GM12878 (cell line): ENCODE data around the gene FLT3LG. TPM values are rescaled to one million over a fixed set of nuclear protein-coding genes. Genes with fewer than 3 reads are reported as not detected.

ENCODE experiments used
- ATAC-seq: fragments of 200-7000 bp; cut with Tn5 transposase; 3 replicates; pipeline ENCODE4 v1.9.1; 2020; ENCODE audit warnings: mild to moderate bottlenecking, moderate library complexity
- BruUV-seq: library from RNA; stranded (reverse); fragments of 400-500 nt; replicated peaks from 2 replicates; lab custom pipeline; 2021; lab: Mats Ljungman, UMichigan
- CTCF ChIA-PET: fragments of 300-600 bp; sonication (Branson Sonifier 250); formaldehyde crosslinking; extraction: SDS; loops from one replicate; lab custom pipeline; 2021; ENCODE audit warnings: inconsistent platforms; lab: Yijun Ruan, JAX
- POLR2A ChIA-PET: fragments of 350-600 bp; formaldehyde crosslinking; extraction: SDS; loops from one replicate; lab custom pipeline; 2021; ENCODE audit warnings: inconsistent platforms; lab: Charles Lee
- RAD21 ChIA-PET: fragments of 300-600 bp; sonication (Branson Sonifier 250); formaldehyde crosslinking; loops from one replicate; lab custom pipeline; 2023; ENCODE audit warnings: antibody characterized with exemption; ENCODE audit not compliant: unreplicated experiment; lab: Charles Lee
- SMC1A ChIA-PET: fragments of 300-600 bp; sonication (Branson Sonifier 250); formaldehyde crosslinking; loops from one replicate; lab custom pipeline; 2023; ENCODE audit not compliant: unreplicated experiment, uncharacterized antibody; lab: Charles Lee
- DNase-seq: peaks from one replicate; pipeline ENCODE4 v3.0.0-alpha.2; 2011; ENCODE audit warnings: low read depth, low spot score
- FAIRE-seq: peaks from 3 replicates; lab custom pipeline; 2011; peaks lifted over from hg19 to GRCh38; lab: Jason Lieb, UNC
- H2AFZ ChIP-seq: 2 replicates; pipeline ENCODE4 v1.6.0; 2011; ENCODE audit warnings: low read depth, low read length, control low read depth; ENCODE audit not compliant: control insufficient read depth
- H3K27ac ChIP-seq: 2 replicates; pipeline ENCODE4 v1.5.1; 2011; ENCODE audit warnings: control low read depth; ENCODE audit not compliant: control insufficient read depth, insufficient read depth
- H3K27me3 ChIP-seq, 2 experiments: replicated peaks in 1 of 2; 2 replicates each; pipeline versions ENCODE4 v1.6.0 to v1.6.1; 2011; ENCODE audit warnings: low read length in 1 of 2; ENCODE audit not compliant: control insufficient read depth in 2 of 2, insufficient read depth in 2 of 2
- H3K36me3 ChIP-seq, 2 experiments: 2 replicates each; pipeline ENCODE4 v1.5.1; 2011; ENCODE audit warnings: low read length in 1 of 2; ENCODE audit not compliant: control insufficient read depth in 2 of 2, insufficient read depth in 2 of 2
- H3K4me1 ChIP-seq: 2 replicates; pipeline ENCODE4 v1.6.1; 2011; ENCODE audit warnings: mild to moderate bottlenecking, low read length, moderate library complexity, mixed read lengths; ENCODE audit not compliant: control insufficient read depth, insufficient read depth
- H3K4me2 ChIP-seq: 2 replicates; pipeline ENCODE4 v1.6.0; 2011; ENCODE audit warnings: control low read depth; ENCODE audit not compliant: control insufficient read depth, insufficient read depth
- H3K4me3 ChIP-seq: fragments of 200-600 bp; sonication (generic); 2 replicates; pipeline ENCODE4 v1.5.1; 2016
- H3K79me2 ChIP-seq: 2 replicates; pipeline ENCODE4 v1.6.0; 2011; ENCODE audit warnings: low read length; ENCODE audit not compliant: control insufficient read depth, insufficient read depth
- H3K9ac ChIP-seq: 2 replicates; pipeline ENCODE4 v1.8.0; 2011; ENCODE audit warnings: low read length, control low read depth, mixed read lengths; ENCODE audit not compliant: control insufficient read depth, insufficient read depth
- H3K9me3 ChIP-seq: replicated peaks from 3 replicates; pipeline ENCODE4 v1.5.1; 2011; ENCODE audit warnings: mild to moderate bottlenecking, low read length; ENCODE audit not compliant: control insufficient read depth, insufficient read depth
- H4K20me1 ChIP-seq: 2 replicates; pipeline ENCODE4 v1.6.0; 2011; ENCODE audit not compliant: control insufficient read depth, insufficient read depth
- ASH2L ChIP-seq: fragments of 300-600, 200-600 bp; sonication (generic); IDR thresholded peaks from 2 replicates; pipeline ENCODE4 v1.6.1; 2017; ENCODE audit warnings: low read depth, mild to moderate bottlenecking, borderline replicate concordance
- ATF7 ChIP-seq: fragments of 450-650 bp; IDR thresholded peaks from 2 replicates; pipeline ENCODE4 v1.6.1; 2016; ENCODE audit warnings: low read depth, mild to moderate bottlenecking
- CHD1 ChIP-seq: IDR thresholded peaks from 2 replicates; pipeline ENCODE4 v1.6.1; 2012; ENCODE audit warnings: low read depth, low read length, improper control_type of control experiment
- DPF2 ChIP-seq: fragments of 450-650 bp; IDR thresholded peaks from 2 replicates; pipeline ENCODE4 v1.6.1; 2017; ENCODE audit warnings: mild to moderate bottlenecking
- IKZF1 ChIP-seq: fragments of 450-650 bp; conservative IDR thresholded peaks from 2 replicates; pipeline ENCODE4 v1.6.1; 2017; ENCODE audit warnings: antibody characterized with exemption, mild to moderate bottlenecking
- IRF4 ChIP-seq: IDR thresholded peaks from 2 replicates; pipeline ENCODE4 v1.6.1; 2011; ENCODE audit warnings: low read depth, low read length
- KDM1A ChIP-seq: fragments of 200-600 bp; sonication (generic); IDR thresholded peaks from 2 replicates; pipeline ENCODE4 v1.6.1; 2016; ENCODE audit warnings: borderline replicate concordance
- NR2C2 ChIP-seq: IDR thresholded peaks from 2 replicates; pipeline ENCODE4 v1.6.1; 2011; ENCODE audit warnings: borderline replicate concordance, low read depth; ENCODE audit not compliant: control insufficient read depth, insufficient read length
- NRF1 ChIP-seq: conservative IDR thresholded peaks from 2 replicates; pipeline ENCODE4 v1.6.1; 2011; ENCODE audit warnings: mild to moderate bottlenecking, low read depth, low read length, improper control_type of control experiment
- POLR2AphosphoS2 ChIP-seq: IDR thresholded peaks from 2 replicates; pipeline ENCODE4 v1.6.1; 2011; ENCODE audit warnings: low read depth, mild to moderate bottlenecking, low read length, improper control_type of control experiment, moderate library complexity
- POU2F2 ChIP-seq: IDR thresholded peaks from 3 replicates; pipeline ENCODE4 v1.6.1; 2011; ENCODE audit warnings: low read depth, mild to moderate bottlenecking, low read length, borderline replicate concordance
- SIN3A ChIP-seq: IDR thresholded peaks from 2 replicates; pipeline ENCODE4 v1.6.1; 2012; ENCODE audit warnings: low read depth, low read length, improper control_type of control experiment
- SMAD5 ChIP-seq: IDR thresholded peaks from 2 replicates; pipeline ENCODE4 v1.6.1; 2016; ENCODE audit warnings: antibody characterized with exemption, low read depth
- STAT1 ChIP-seq: fragments of 450-650 bp; conservative IDR thresholded peaks from 2 replicates; pipeline ENCODE4 v1.6.1; 2014; ENCODE audit warnings: antibody characterized with exemption, mild to moderate bottlenecking
- SUZ12 ChIP-seq: fragments of 200-600 bp; sonication (generic); IDR thresholded peaks from one replicate; pipeline ENCODE4 v1.6.1; 2018; ENCODE audit warnings: antibody characterized with exemption, mild to moderate bottlenecking; ENCODE audit not compliant: unreplicated experiment
- TBL1XR1 ChIP-seq: IDR thresholded peaks from 2 replicates; pipeline ENCODE4 v1.6.1; 2012; ENCODE audit warnings: low read depth, low read length, improper control_type of control experiment
- ZNF207 ChIP-seq: fragments of 450-650 bp; IDR thresholded peaks from 2 replicates; pipeline ENCODE4 v1.6.1; 2014; ENCODE audit warnings: antibody characterized with exemption, mild to moderate bottlenecking, borderline replicate concordance
- ZSCAN29 ChIP-seq: fragments of 450-650 bp; IDR thresholded peaks from 2 replicates; pipeline ENCODE4 v1.6.1; 2017; ENCODE audit warnings: mild to moderate bottlenecking, moderate library complexity
- ZZZ3 ChIP-seq: IDR thresholded peaks from 2 replicates; pipeline ENCODE4 v1.6.1; 2011; ENCODE audit warnings: low read depth; ENCODE audit not compliant: control insufficient read depth, insufficient read length
- WGBS: methylation state at CpG from one replicate; pipeline ENCODE4 v1.1.6; 2016; ENCODE audit warnings: low lambda C conversion rate; ENCODE audit not compliant: insufficient replicate concordance, insufficient coverage; ENCODE audit errors: missing lambda C conversion rate; 5-methylcytosine and 5-hydroxymethylcytosine counted together
- in situ Hi-C: fragments of 300-500 bp; cut with MboI; formaldehyde crosslinking; loops from 9 replicates; pipeline ENCODE4 v1.14.3; 2018; ENCODE audit warnings: mixed read lengths
- intact Hi-C: fragments of 100-400 bp; cut with micrococcal nuclease; formaldehyde crosslinking; loops from one replicate; pipeline ENCODE4 v1.14.2; 2022; ENCODE audit not compliant: unreplicated experiment
- polyA plus RNA-seq, 11 experiments: library from polyadenylated mRNA; depleted of rRNA in 4 of 11; unstranded in 6 of 11; stranded (reverse) in 5 of 11; fragments of >200 nt; fragmentation: Nextera tagmentation in 4 of 11; fragmentation: Illumina TruSeq in 1 of 11; extraction: Ambion mirVana in 4 of 11; extraction: Trizol in 1 of 11; gene quantifications; 1 replicate in 1 of 11; 2 replicates in 10 of 11; pipeline versions ENCODE4 v1.2.1 to v1.2.3, GENCODE V29; 2011 to 2016; ENCODE audit warnings: inconsistent platforms in 2 of 11, missing spikeins in 2 of 11, low read depth in 1 of 11
- total RNA-seq, 4 experiments: library from RNA; depleted of rRNA in 3 of 4; stranded (reverse); fragments of >200 nt in 3 of 4; fragmentation: Illumina TruSeq in 1 of 4; extraction: Trizol in 1 of 4; gene quantifications; 2 replicates each; pipeline versions ENCODE4 v1.2.1 to v1.2.3, GENCODE V29; 2013 to 2021
- TF ChIP-seq, protein P1 (sequence below): fragments of 450-650 bp; IDR thresholded peaks from 2 replicates; pipeline ENCODE4 v1.6.1; 2017; ENCODE audit warnings: borderline replicate concordance
- TF ChIP-seq, protein P2 (sequence below): fragments of 450-650 bp; IDR thresholded peaks from 2 replicates; pipeline ENCODE4 v1.6.1; 2017; ENCODE audit warnings: low read depth, mild to moderate bottlenecking, moderate library complexity
- TF ChIP-seq, protein P3 (sequence below): IDR thresholded peaks from 2 replicates; pipeline ENCODE4 v1.6.1; 2011; ENCODE audit warnings: low read depth, low read length, improper control_type of control experiment, borderline replicate concordance

The FLT3LG gene
- total and polyA plus RNA-seq, 10 of the 15 experiments (the other 5 are each of a cell fraction or from before 2014, with no cell fraction given): 0.68 to 13.1 (median 4.3) TPM

- TF ChIP-seq, protein P1, sequence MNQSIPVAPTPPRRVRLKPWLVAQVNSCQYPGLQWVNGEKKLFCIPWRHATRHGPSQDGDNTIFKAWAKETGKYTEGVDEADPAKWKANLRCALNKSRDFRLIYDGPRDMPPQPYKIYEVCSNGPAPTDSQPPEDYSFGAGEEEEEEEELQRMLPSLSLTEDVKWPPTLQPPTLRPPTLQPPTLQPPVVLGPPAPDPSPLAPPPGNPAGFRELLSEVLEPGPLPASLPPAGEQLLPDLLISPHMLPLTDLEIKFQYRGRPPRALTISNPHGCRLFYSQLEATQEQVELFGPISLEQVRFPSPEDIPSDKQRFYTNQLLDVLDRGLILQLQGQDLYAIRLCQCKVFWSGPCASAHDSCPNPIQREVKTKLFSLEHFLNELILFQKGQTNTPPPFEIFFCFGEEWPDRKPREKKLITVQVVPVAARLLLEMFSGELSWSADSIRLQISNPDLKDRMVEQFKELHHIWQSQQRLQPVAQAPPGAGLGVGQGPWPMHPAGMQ: no peak
- TF ChIP-seq TBL1XR1: no peak
- TF ChIP-seq SIN3A: no peak
- TF ChIP-seq KDM1A: no peak
- no peak for TF ChIP-seq CHD1
- TF ChIP-seq ATF7: no peak
- TF ChIP-seq ZSCAN29: no peak
Measured at GRCh38 chr19:49481020-49481683, 7.1 kb downstream of the FLT3LG start (continued).

- peaks cover 17 to 29% of the 10 kb centered on the region in 2 experiments for H3K36me3 ChIP-seq
- ATAC-seq (no peak), FAIRE-seq (no peak), DNase-seq (no peak)
- no peak overlapping the region for H3K4me3 ChIP-seq
- H3K9me3 ChIP-seq: no peaks in the 10 kb centered on the region
- H3K27ac ChIP-seq: no peak overlapping the region
- H3K9ac ChIP-seq: no peak overlapping the region
- H3K4me1 ChIP-seq: peaks cover 16% of the 10 kb centered on the region
- BruUV-seq: no TSS peak
- H3K79me2 ChIP-seq: peaks cover 41% of the 10 kb centered on the region
- H3K27me3 ChIP-seq: no peaks in the 10 kb centered on the region
- SMC1A ChIA-PET: interaction anchor here (1.3 kb wide), 1 partner anchor 16 kb away, joined by 5 read pairs; no protein-coding TSS in a partner anchor
- WGBS: 85% methylated on average over 7 of the region's 7 CpGs
- in situ Hi-C loops (no loop called here), intact Hi-C loops (loop anchor here (5.0 kb wide), 1 partner anchor 386 kb away; no protein-coding TSS in a partner anchor)
- no peak overlapping the region for H2AFZ ChIP-seq
- POLR2A ChIA-PET: no interaction called here
- RAD21 ChIA-PET: interaction anchor here (1.1 kb wide), 1 partner anchor 13 kb away, joined by 3 read pairs; the partner anchor contains the start of gene FLT3LG
- H3K4me2 ChIP-seq: no peak overlapping the region
- peaks cover 13% of the 10 kb centered on the region for H4K20me1 ChIP-seq
- CTCF ChIA-PET: interaction anchor here (0.6 to 1.6 kb wide), 3 partner anchors 10 to 181 kb away, joined by 3 to 4 read pairs (median 4); no protein-coding TSS in a partner anchor
- TF ChIP-seq ASH2L (no peak), ZNF207 (no peak), POU2F2 (no peak), SMAD5 (no peak), ZZZ3 (no peak), NR2C2 (no peak), NRF1 (no peak), DPF2 (no peak), POLR2AphosphoS2 (no peak), SUZ12 (no peak), STAT1 (no peak), IKZF1 (no peak), IRF4 (no peak)
- TF ChIP-seq, protein P2, sequence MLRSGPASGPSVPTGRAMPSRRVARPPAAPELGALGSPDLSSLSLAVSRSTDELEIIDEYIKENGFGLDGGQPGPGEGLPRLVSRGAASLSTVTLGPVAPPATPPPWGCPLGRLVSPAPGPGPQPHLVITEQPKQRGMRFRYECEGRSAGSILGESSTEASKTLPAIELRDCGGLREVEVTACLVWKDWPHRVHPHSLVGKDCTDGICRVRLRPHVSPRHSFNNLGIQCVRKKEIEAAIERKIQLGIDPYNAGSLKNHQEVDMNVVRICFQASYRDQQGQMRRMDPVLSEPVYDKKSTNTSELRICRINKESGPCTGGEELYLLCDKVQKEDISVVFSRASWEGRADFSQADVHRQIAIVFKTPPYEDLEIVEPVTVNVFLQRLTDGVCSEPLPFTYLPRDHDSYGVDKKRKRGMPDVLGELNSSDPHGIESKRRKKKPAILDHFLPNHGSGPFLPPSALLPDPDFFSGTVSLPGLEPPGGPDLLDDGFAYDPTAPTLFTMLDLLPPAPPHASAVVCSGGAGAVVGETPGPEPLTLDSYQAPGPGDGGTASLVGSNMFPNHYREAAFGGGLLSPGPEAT: no peak
- TF ChIP-seq, protein P3, sequence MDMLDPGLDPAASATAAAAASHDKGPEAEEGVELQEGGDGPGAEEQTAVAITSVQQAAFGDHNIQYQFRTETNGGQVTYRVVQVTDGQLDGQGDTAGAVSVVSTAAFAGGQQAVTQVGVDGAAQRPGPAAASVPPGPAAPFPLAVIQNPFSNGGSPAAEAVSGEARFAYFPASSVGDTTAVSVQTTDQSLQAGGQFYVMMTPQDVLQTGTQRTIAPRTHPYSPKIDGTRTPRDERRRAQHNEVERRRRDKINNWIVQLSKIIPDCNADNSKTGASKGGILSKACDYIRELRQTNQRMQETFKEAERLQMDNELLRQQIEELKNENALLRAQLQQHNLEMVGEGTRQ: no peak
Measured at GRCh38 chr19:49486232-49486631, 12.2 kb downstream of the FLT3LG start.
